H1 (cell line): ENCODE data around the gene OGFR. TPM values are rescaled to one million over a fixed set of nuclear protein-coding genes. Genes with fewer than 3 reads are reported as not detected.

Source experiments
- CREB1 ChIP-seq: IDR thresholded peaks from 2 replicates; pipeline ENCODE4 v1.6.1; 2012; ENCODE audit warnings: inconsistent platforms
- CTCF ChIP-seq, 3 experiments: IDR thresholded peaks; 1 replicate in 2 of 3; 2 replicates in 1 of 3; pipeline versions ENCODE4 v1.5.1 to v1.6.1; 2011; ENCODE audit warnings: low read length in 3 of 3, mild to moderate bottlenecking in 3 of 3, inconsistent platforms in 2 of 3, low read depth in 1 of 3, moderate library complexity in 1 of 3; ENCODE audit not compliant: insufficient read depth in 1 of 3; ENCODE audit errors: control extremely low read depth in 1 of 3
- EGR1 ChIP-seq: IDR thresholded peaks from 2 replicates; pipeline ENCODE4 v1.6.1; 2011; ENCODE audit warnings: low read depth, low read length, borderline replicate concordance
- GABPA ChIP-seq: IDR thresholded peaks from 2 replicates; pipeline ENCODE4 v1.6.1; 2011; ENCODE audit warnings: mild to moderate bottlenecking, low read length, moderate library complexity, borderline replicate concordance; ENCODE audit not compliant: insufficient read depth
- MAX ChIP-seq: IDR thresholded peaks from 2 replicates; pipeline ENCODE4 v1.6.1; 2012; ENCODE audit warnings: inconsistent platforms
- RAD21 ChIP-seq, 2 experiments: IDR thresholded peaks in 1 of 2; conservative IDR thresholded peaks in 1 of 2; 2 replicates each; pipeline ENCODE4 v1.6.1; 2011; ENCODE audit warnings: low read depth in 2 of 2, low read length in 2 of 2, improper control_type of control experiment in 1 of 2, inconsistent platforms in 1 of 2, mild to moderate bottlenecking in 1 of 2, moderate library complexity in 1 of 2
- SAP30 ChIP-seq: fragments of 300-600 bp; sonication (generic); IDR thresholded peaks from 2 replicates; pipeline ENCODE4 v1.7.1; 2012; ENCODE audit warnings: low read length, moderate library complexity, mild to moderate bottlenecking, inconsistent platforms; ENCODE audit not compliant: insufficient read depth, insufficient replicate concordance
- SP4 ChIP-seq: IDR thresholded peaks from 2 replicates; pipeline ENCODE4 v1.6.1; 2012; ENCODE audit warnings: low read length, inconsistent platforms
- polyA plus RNA-seq, 7 experiments: library from polyadenylated mRNA; depleted of rRNA in 3 of 7; stranded (reverse) in 5 of 7; unstranded in 2 of 7; fragments of >200 nt in 5 of 7; fragments of 200-250 nt in 2 of 7; gene quantifications; 1 replicate in 5 of 7; 2 replicates in 1 of 7; 4 replicates in 1 of 7; pipeline versions ENCODE4 v1.2.1 to v1.2.3, GENCODE V29; 2011 to 2013; ENCODE audit warnings: missing spikeins in 2 of 7, mixed read lengths in 2 of 7
- total RNA-seq: library from RNA; stranded (reverse); fragmentation: NEBNext Ultra II Directional; extraction: Animal tissue kit (Norgen Biotek cat#: 25700); gene quantifications from 2 replicates; pipeline ENCODE4 v1.2.1, GENCODE V29; 2021

Gene OGFR
- total and polyA plus RNA-seq, 2 of the 8 experiments (the other 6 are each of a cell fraction or from before 2014, with no cell fraction given): 13.9 to 25.1 TPM

GRCh38 chr20:62778058-62778457, 26.6 kb upstream of the OGFR start (continued):
- TF ChIP-seq CTCF (IDR thresholded peaks at IDR 0.05; ENCODE audit: control extremely low read depth in 1 of 3, insufficient read depth in 1 of 3, low read depth in 1 of 3, low read length in 3 of 3): no peak
- TF ChIP-seq CREB1: no peak
- TF ChIP-seq SAP30: no peak
- TF ChIP-seq GABPA: no peak
- TF ChIP-seq MAX: no peak
- TF ChIP-seq EGR1: no peak
- TF ChIP-seq SP4: no peak
- no peak for TF ChIP-seq RAD21 (IDR thresholded peaks at IDR 0.05 in 1 of 2, conservative IDR thresholded peaks at IDR 0.05 in 1 of 2; ENCODE audit: low read depth in 2 of 2, low read length in 2 of 2)
